ENCODE measurements around the gene SLC41A1.

- no peak for TF ChIP-seq POLR2AphosphoS5 (IDR thresholded peaks at IDR 0.05; ENCODE audit: low read depth, low read length)
- TF ChIP-seq CTCF (IDR thresholded peaks at IDR 0.05), result no peak
These were observed 58.1 kb downstream of the SLC41A1 start for GRCh38 chr1:205754857-205755256.

Data from SK-N-SH (cell line).